Measurements from ENCODE around the gene TRIOBP. TPM values are rescaled to one million over a fixed set of nuclear protein-coding genes. Genes with fewer than 3 reads are reported as not detected.
A peak's percentile ranks its signal among the peaks of the same experiment; 100 is the strongest.

Gene TRIOBP
- total RNA-seq, 3 donors from 2014 or later (not counting 1 experiment from before 2014, with no cell fraction given): 25.1 to 38.5 (median 25.8) TPM

DNA sequence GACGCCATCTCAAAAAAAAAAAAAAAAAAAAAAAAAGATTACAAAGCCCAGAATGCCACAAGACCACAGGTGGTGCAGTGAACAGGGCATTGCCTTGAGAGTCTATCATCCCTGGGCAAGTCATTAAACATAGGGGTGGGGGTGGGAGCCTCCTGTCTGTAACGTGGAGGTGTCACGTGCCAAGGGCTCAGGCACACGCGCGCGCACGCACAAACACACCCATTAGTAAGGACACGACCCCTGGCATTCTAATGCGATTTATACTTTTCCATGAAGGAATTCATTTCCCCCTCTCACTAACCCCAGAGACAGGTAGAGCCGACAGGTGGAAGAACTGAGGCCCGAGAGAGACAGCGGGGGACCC lies 105.1 kb downstream of the TRIOBP start:
- Histone ChIP-seq H3K4me3 (ENCODE audit: low read length) (no peak overlapping the region), H3K36me3 (ENCODE audit: control insufficient read depth, insufficient read depth, low read length) (no peaks in the 10 kb centered on the region), H3K27me3 (ENCODE audit: control insufficient read depth, insufficient read depth, low read length) (peaks cover 44% of the 10 kb centered on the region), H3K27ac (ENCODE audit: low read length) (no peak overlapping the region), H3K4me1 (ENCODE audit: control insufficient read depth, insufficient read depth, low read length) (peaks cover 41% of the 10 kb centered on the region), H3K9me3 (ENCODE audit: control insufficient read depth, insufficient read depth, low read length) (no peaks in the 10 kb centered on the region)
- Mint-ChIP-seq H3K9me3 (no peaks in the 10 kb centered on the region), H3K4me3 (peak overlapping the region; percentile 38), H3K27me3 (ENCODE audit: low read depth in 2 of 2) (peaks cover 33 to 38% of the 10 kb centered on the region in 2 donors), H3K27ac (no peak overlapping the region), H3K4me1 (peaks cover 8 to 34% of the 10 kb centered on the region in 2 donors), H3K36me3 (no peaks in the 10 kb centered on the region)
- DNase-seq (peak in 1 of 2 donors; percentile 29), ATAC-seq (no peak)
- no peak for TF ChIP-seq CTCF (IDR thresholded peaks at IDR 0.05)
- intact Hi-C loops (cut with micrococcal nuclease): no loop called here
- 8% methylated on average over 13 of the region's 13 CpGs for WGBS (ENCODE audit: insufficient coverage)

- Histone ChIP-seq H3K27ac (ENCODE audit: low read length) (no peak overlapping the region), H3K4me1 (ENCODE audit: control insufficient read depth, insufficient read depth, low read length) (peaks cover 46% of the 10 kb centered on the region), H3K27me3 (ENCODE audit: control insufficient read depth, insufficient read depth, low read length) (peaks cover 49% of the 10 kb centered on the region), H3K9me3 (ENCODE audit: control insufficient read depth, insufficient read depth, low read length) (no peaks in the 10 kb centered on the region), H3K4me3 (ENCODE audit: low read length) (peak overlapping the region; percentile 17), H3K36me3 (ENCODE audit: control insufficient read depth, insufficient read depth, low read length) (no peaks in the 10 kb centered on the region)
- no peak for TF ChIP-seq CTCF (IDR thresholded peaks at IDR 0.05)
- H3K27ac Mint-ChIP-seq: no peak overlapping the region
- H3K4me3 Mint-ChIP-seq: peak overlapping the region; percentile 45
- WGBS (ENCODE audit: insufficient coverage): 1% methylated on average over 60 of the region's 63 CpGs
- no peak for ATAC-seq
- intact Hi-C loops (cut with micrococcal nuclease): no loop called here
- peaks cover 38 to 41% of the 10 kb centered on the region in 2 donors for H3K27me3 Mint-ChIP-seq (ENCODE audit: low read depth in 2 of 2)
- peak in 1 of 2 donors; percentile 37 for DNase-seq
- H3K36me3 Mint-ChIP-seq: no peaks in the 10 kb centered on the region
- H3K9me3 Mint-ChIP-seq: no peaks in the 10 kb centered on the region
- H3K4me1 Mint-ChIP-seq: peaks cover 8 to 38% of the 10 kb centered on the region in 2 donors
Measured at GRCh38 chr22:37802310-37803194, 105.7 kb downstream of the TRIOBP start.

GRCh38 chr22:37803195-37803638 lies 106.4 kb downstream of the TRIOBP start:
- H3K4me1 ChIP-seq (ENCODE audit: control insufficient read depth, insufficient read depth, low read length): peaks cover 51% of the 10 kb centered on the region

More at GRCh38 chr22:37803195-37803638, 106.4 kb downstream of the TRIOBP start:
- H3K9me3 ChIP-seq (ENCODE audit: control insufficient read depth, insufficient read depth, low read length): no peaks in the 10 kb centered on the region
- Mint-ChIP-seq H3K27ac (no peak overlapping the region), H3K27me3 (ENCODE audit: low read depth in 2 of 2) (peaks cover 38 to 43% of the 10 kb centered on the region in 2 donors), H3K4me3 (peak overlapping the region; percentile 45), H3K4me1 (peaks cover 12 to 45% of the 10 kb centered on the region in 2 donors), H3K36me3 (no peaks in the 10 kb centered on the region), H3K9me3 (no peaks in the 10 kb centered on the region)
- no peaks in the 10 kb centered on the region for H3K36me3 ChIP-seq (ENCODE audit: control insufficient read depth, insufficient read depth, low read length)
- no peak for TF ChIP-seq CTCF (IDR thresholded peaks at IDR 0.05)
- ATAC-seq: no peak
- 26% methylated on average over 16 of the region's 16 CpGs for WGBS (ENCODE audit: insufficient coverage)
- DNase-seq: no peak
- peaks cover 53% of the 10 kb centered on the region for H3K27me3 ChIP-seq (ENCODE audit: control insufficient read depth, insufficient read depth, low read length)
- intact Hi-C loops (cut with micrococcal nuclease): no loop called here
- no peak overlapping the region for H3K27ac ChIP-seq (ENCODE audit: low read length)
- no peak overlapping the region for H3K4me3 ChIP-seq (ENCODE audit: low read length)

Measured in natural killer cell (primary cell).